Stimulated activated CD8-positive, alpha-beta memory T cell treated with anti-CD3 and anti-CD28 coated beads, Interleukin-15, amount 100 ng/mL, for 4 hours (primary cell): Measurements from ENCODE around the gene RWDD4.

Experiments used
- DNase-seq, 2 donors: peaks; one replicate each; pipeline ENCODE4 v3.0.0-alpha.2; 2020; ENCODE audit warnings: low read depth in 2 of 2

RWDD4 gene

GRCh38 chr4:183659029-183659871, at the start of gene RWDD4, which contains the start of gene TRAPPC11:
RWDD4 (minus strand) TSS chr4:183659185; CDS start chr4:183658952, 233 bp downstream.
TRAPPC11 (plus strand) TSS chr4:183659293; CDS start chr4:183663868, 4,575 bp downstream.
- DNase-seq: peak; percentile 92

- DNase-seq: no peak
Measured at GRCh38 chr4:183702492-183702891, 43.5 kb upstream of the RWDD4 start.

GRCh38 chr4:183700407-183700806, 41.4 kb upstream of the RWDD4 start:
- DNase-seq: no peak

DNA sequence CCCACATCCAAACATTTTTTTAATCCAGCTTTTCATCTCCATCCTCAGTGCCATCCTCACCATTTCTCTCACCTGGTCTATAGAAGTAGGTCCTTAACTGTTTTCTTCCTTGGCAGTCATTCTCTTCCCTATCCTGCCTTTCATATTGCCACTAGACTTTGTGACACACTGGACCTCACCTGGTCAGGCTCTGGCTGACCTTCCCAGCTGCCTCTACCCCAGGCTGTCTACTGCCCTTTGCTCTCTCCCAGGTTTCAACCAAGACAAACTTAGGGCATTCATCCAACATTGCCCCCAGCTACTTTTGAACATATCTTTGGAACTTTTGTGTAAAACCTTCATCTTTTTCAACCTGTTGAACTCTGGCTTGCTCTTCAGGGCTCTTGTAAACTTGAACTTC, 39.9 kb upstream of the RWDD4 start:
- no peak for DNase-seq

DNA sequence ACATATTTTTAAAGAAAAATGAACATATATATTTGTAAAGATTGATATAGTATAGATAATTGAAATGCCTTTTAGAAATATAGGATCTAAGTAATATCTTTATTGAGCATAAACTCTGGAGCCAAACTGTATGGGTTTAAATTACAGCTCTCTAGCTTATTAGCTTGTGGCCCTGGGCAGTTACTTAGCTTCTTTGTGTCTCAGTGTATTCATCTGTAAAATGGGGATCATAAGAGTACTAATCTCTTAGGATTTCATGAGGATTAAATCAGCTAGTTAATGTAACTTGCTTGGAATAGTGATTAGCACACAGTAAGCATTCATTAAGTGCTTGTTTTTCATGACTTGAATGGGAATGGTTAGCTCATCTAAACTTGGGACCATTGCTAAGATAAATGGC, 32.9 kb upstream of the RWDD4 start:
- no peak for DNase-seq

- no peak for DNase-seq
Measured at GRCh38 chr4:183691006-183691405, 32.0 kb upstream of the RWDD4 start.

GRCh38 chr4:183688216-183688615, 29.2 kb upstream of the RWDD4 start:
- DNase-seq: no peak

DNA sequence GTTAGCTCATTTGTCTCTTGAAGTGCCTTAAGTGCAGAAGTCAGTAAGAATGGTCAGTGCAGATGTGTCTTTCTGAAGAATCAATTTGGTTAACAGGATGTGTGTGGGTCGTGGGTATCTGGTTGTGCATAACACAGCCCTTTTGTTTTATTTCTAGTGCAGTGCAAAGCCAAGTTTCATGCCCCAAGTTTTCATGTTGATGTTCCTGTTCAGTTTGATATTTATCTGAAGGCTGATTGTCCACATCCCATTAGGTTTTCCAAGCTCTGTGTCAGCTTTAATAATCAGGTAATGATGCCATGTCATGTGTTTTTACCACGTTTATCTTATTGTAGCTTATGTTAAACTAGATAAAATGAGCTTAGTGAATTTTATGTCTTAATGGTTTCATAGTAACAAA, 27.5 kb upstream of the RWDD4 start:
- no peak for DNase-seq

GRCh38 chr4:183681119-183681518, 22.1 kb upstream of the RWDD4 start:
- no peak for DNase-seq

- no peak for DNase-seq
Measured at GRCh38 chr4:183675625-183676024, 16.6 kb upstream of the RWDD4 start.

DNA sequence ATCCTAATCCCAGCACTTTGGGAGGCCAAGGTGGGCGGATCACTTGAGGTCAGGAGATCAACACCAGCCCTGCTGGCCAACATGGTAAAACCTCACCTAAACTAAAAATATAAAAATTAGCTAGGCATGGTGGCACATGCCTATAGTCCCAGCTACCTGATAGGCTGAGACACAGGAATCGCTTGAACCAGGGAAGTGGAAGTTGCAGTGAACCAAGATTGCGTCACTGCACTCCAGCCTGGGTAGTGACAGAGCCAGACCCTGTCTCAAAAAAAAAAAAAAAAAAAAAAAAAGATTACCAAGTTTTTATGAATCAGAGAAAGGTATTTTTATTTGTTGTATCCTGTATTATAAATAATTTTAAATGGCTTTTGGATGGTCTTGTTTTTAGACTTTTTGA, 15.2 kb upstream of the RWDD4 start:
- DNase-seq: no peak

GRCh38 chr4:183670960-183671555, 12.1 kb upstream of the RWDD4 start:
- DNase-seq: no peak

DNA sequence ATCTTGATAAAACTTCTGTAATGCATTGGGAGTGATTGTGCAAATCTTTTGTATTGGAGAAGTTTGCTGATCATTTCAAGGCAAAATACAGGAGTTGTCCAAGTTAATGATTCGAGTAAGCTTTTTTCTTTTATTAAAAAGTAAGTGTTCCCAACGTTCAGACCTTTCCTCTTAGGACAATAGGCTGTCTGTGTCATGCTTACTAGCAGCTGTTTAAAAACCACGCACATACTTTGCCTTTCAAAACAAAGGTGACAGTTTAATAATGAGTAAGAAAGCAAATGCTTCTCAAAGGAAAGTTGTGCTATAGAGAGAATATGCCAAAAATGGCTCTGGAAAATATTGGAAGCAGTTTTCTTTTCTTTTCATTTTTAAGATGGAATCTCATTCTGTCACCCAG, 11.3 kb upstream of the RWDD4 start:
- no peak for DNase-seq

- no peak for DNase-seq
Measured at GRCh38 chr4:183666088-183666487, 7.1 kb upstream of the RWDD4 start.

GRCh38 chr4:183659872-183660242, 872 bp upstream of the RWDD4 start:
- DNase-seq: no peak

DNA sequence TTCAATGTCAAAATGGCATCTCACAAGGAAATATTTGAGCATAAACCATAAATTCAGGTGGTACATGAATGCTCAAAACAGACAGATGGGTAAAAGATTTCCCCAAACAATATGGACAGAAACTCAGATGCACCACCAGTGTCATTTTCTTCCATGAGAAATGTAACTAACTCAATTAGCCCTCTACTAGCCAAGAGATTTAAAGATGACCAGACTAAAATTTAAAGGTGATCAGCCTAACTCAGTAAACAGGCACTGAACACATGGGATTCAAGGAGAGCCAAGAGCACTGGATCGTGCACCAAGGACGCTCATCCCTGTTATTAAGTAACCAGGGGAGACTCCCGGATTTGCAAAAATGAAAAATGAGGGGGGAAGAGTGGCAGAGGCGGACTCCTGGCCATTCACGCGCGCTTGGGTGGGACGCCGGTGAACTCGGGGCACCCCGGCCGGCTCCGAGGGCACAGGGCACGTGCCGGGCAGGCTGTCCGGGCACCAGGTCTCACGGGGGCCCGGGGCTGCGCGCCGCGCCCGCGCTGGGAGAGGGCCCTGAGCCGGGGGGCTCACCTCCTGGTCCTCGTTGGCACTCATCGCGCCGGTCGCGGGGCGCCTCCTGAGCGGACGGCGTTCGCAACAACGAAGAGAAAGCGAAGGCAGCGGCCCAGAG, 490 bp downstream of the RWDD4 start:
- DNase-seq: no peak

DNA sequence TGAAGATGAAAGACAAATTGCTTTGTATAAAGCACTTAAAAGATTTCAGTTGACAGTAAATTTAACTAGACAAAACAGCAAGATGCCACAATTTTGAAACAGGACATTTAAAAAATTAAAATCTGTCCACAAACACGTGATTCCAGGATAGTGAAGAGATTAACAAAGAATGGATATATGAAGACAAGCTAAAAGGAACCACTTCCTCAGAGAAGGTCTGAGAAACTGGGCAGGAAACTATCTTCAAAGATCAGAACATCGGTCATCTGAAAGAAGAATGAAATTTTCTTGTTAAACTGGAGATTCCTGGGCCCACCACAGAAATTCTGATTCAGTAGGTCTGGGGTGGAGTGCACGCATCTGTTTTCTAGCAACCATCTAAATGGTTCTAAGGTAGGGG, 1.4 kb downstream of the RWDD4 start:
- DNase-seq: no peak

- no peak for DNase-seq
Measured at GRCh38 chr4:183645326-183645725, 13.7 kb downstream of the RWDD4 start.

DNA sequence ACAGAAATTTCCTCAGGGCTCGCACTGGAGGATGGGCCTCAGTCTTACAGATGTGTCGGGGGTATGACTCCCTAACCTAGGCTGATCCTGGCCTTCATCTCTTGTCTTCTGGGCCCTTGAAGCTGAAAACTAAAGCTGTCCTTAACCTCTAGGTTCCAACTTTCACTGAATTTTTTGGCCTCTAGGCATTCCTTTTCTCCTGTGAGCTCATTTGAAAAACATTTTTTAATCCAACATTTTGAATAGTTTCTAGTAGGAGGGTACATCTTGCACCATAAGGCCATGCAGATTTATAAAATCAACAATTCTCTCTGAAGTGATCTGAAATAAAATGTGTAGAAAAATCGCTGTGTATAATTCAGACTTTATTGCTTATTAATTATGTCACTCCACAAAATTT, 19.7 kb downstream of the RWDD4 start:
- DNase-seq: no peak

- DNase-seq: no peak
Measured at GRCh38 chr4:183638436-183638835, 20.5 kb downstream of the RWDD4 start.

DNA sequence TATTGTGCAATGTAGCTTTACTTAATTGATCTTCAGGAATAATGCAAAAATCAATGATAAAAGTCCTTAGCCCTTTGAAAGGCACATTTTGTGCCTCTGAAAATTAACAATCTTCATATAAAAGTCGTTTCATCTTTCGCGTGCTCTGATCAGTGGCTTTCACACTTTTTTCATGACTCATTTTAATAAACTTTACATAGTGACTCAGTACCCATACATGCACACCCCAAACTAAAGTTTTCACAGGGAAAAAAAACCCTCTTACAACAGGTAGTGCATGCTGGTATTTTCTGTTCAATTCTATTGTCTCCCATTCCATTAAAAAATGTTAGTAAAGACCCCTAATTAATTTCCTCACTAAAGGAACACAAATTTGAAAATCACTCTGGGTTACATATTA, 21.5 kb downstream of the RWDD4 start:
- no peak for DNase-seq

GRCh38 chr4:183636923-183637322, 22.1 kb downstream of the RWDD4 start:
- no peak for DNase-seq

DNA sequence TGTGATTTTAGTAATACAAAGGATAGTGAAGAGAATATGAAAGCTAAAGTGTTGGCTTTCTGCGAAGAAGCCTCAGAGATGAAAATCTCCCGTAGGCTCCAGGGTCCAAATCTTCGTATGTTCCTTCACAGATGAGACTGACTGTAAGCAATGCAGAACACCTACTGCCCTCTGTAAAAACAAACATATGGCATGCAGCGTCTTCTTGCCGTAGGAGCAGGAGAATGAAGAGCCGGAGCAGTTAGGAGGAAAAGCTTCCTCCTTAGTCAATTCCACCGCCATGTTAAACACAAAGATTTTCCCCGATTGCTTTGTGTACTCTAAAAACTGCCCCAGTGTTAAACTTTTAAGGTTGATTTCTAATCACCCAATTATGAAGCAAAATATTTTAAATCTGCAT, 22.5 kb downstream of the RWDD4 start:
- DNase-seq: no peak
